Trophoblast cell (in vitro differentiated cells and primary cell): ENCODE measurements around the gene GLI1.

ENCODE experiments used
- DNase-seq, 2 donors: peaks; one replicate each; pipeline ENCODE4 v3.0.0-alpha.2; 2016
- H2AFZ ChIP-seq: 2 replicates; pipeline ENCODE4 v1.6.1; 2013; ENCODE audit warnings: low read length, moderate library complexity, mild to moderate bottlenecking; ENCODE audit not compliant: insufficient read depth, poor library complexity
- H2AK5ac ChIP-seq: 2 replicates; pipeline ENCODE4 v1.6.1; 2013; ENCODE audit warnings: mild to moderate bottlenecking, low read length
- H2BK120ac ChIP-seq: 2 replicates; pipeline ENCODE4 v1.6.1; 2013; ENCODE audit warnings: low read length, mild to moderate bottlenecking, moderate library complexity; ENCODE audit not compliant: insufficient read depth, poor library complexity
- H2BK12ac ChIP-seq: 2 replicates; pipeline ENCODE4 v1.6.1; 2013; ENCODE audit warnings: mild to moderate bottlenecking, low read length, moderate library complexity
- H2BK5ac ChIP-seq: 2 replicates; pipeline ENCODE4 v1.6.1; 2013; ENCODE audit warnings: low read length, low read depth, moderate library complexity, mild to moderate bottlenecking; ENCODE audit not compliant: poor library complexity
- H3K14ac ChIP-seq: 2 replicates; pipeline ENCODE4 v1.6.1; 2013; ENCODE audit warnings: mild to moderate bottlenecking, low read length
- H3K18ac ChIP-seq: 2 replicates; pipeline ENCODE4 v1.6.1; 2013; ENCODE audit warnings: mild to moderate bottlenecking, low read length
- H3K23ac ChIP-seq: 2 replicates; pipeline ENCODE4 v1.6.1; 2013; ENCODE audit warnings: low read length
- H3K27ac ChIP-seq: 2 replicates; pipeline ENCODE4 v1.5.1; 2013; ENCODE audit warnings: low read depth, mild to moderate bottlenecking, inconsistent platforms, low read length, moderate library complexity
- H3K27me3 ChIP-seq: 2 replicates; pipeline ENCODE4 v1.6.1; 2013; ENCODE audit warnings: inconsistent platforms, mild to moderate bottlenecking, low read length, moderate library complexity; ENCODE audit not compliant: insufficient read depth
- H3K36me3 ChIP-seq, 2 experiments: 1 replicate in 1 of 2; 2 replicates in 1 of 2; pipeline ENCODE4 v1.6.1; 2013; ENCODE audit warnings: low read length in 2 of 2, mild to moderate bottlenecking in 2 of 2, moderate library complexity in 1 of 2; ENCODE audit not compliant: insufficient read depth in 2 of 2, control insufficient read depth in 1 of 2
- H3K4ac ChIP-seq: 2 replicates; pipeline ENCODE4 v1.6.1; 2013; ENCODE audit warnings: low read depth, mild to moderate bottlenecking, low read length, moderate library complexity
- H3K4me1 ChIP-seq, 2 experiments: 1 replicate in 1 of 2; 2 replicates in 1 of 2; pipeline ENCODE4 v1.6.1; 2013; ENCODE audit warnings: low read length in 2 of 2, mild to moderate bottlenecking in 2 of 2, moderate library complexity in 1 of 2; ENCODE audit not compliant: insufficient read depth in 2 of 2, control insufficient read depth in 1 of 2
- H3K4me2 ChIP-seq: 2 replicates; pipeline ENCODE4 v1.6.1; 2013; ENCODE audit warnings: inconsistent platforms, mild to moderate bottlenecking, low read length, moderate library complexity
- H3K4me3 ChIP-seq: 2 replicates; pipeline ENCODE4 v1.5.1; 2013; ENCODE audit warnings: mild to moderate bottlenecking, low read depth, low read length, inconsistent platforms
- H3K79me1 ChIP-seq: one replicate; pipeline ENCODE4 v1.6.1; 2013; ENCODE audit warnings: low read length
- H3K79me2 ChIP-seq: 2 replicates; pipeline ENCODE4 v1.6.1; 2013; ENCODE audit warnings: low read length, mild to moderate bottlenecking; ENCODE audit not compliant: control insufficient read depth, insufficient read depth, poor library complexity
- H3K9ac ChIP-seq: 2 replicates; pipeline ENCODE4 v1.6.1; 2013; ENCODE audit warnings: mild to moderate bottlenecking, low read length
- H3K9me3 ChIP-seq: 2 replicates; pipeline ENCODE4 v1.6.1; 2013; ENCODE audit warnings: low read depth, mild to moderate bottlenecking, control low read depth, inconsistent platforms, low read length; ENCODE audit not compliant: insufficient read depth
- H4K12ac ChIP-seq: 2 replicates; pipeline ENCODE4 v1.6.1; 2013; ENCODE audit warnings: low read depth, mild to moderate bottlenecking, low read length, moderate library complexity
- H4K8ac ChIP-seq: 2 replicates; pipeline ENCODE4 v1.6.1; 2013; ENCODE audit warnings: low read depth, mild to moderate bottlenecking, low read length, moderate library complexity
- H4K91ac ChIP-seq: one replicate; pipeline ENCODE4 v1.6.1; 2013; ENCODE audit warnings: low read depth, mild to moderate bottlenecking, low read length, moderate library complexity
- WGBS: extraction: QIAGEN DNeasy Blood & Tissue Kit; methylation state at CpG from one replicate; pipeline ENCODE4 v1.1.7; 2013; ENCODE audit warnings: missing lambda C conversion rate; ENCODE audit not compliant: insufficient read length, insufficient coverage; ENCODE audit errors: extremely low coverage; 5-methylcytosine and 5-hydroxymethylcytosine counted together

Gene GLI1

DNA sequence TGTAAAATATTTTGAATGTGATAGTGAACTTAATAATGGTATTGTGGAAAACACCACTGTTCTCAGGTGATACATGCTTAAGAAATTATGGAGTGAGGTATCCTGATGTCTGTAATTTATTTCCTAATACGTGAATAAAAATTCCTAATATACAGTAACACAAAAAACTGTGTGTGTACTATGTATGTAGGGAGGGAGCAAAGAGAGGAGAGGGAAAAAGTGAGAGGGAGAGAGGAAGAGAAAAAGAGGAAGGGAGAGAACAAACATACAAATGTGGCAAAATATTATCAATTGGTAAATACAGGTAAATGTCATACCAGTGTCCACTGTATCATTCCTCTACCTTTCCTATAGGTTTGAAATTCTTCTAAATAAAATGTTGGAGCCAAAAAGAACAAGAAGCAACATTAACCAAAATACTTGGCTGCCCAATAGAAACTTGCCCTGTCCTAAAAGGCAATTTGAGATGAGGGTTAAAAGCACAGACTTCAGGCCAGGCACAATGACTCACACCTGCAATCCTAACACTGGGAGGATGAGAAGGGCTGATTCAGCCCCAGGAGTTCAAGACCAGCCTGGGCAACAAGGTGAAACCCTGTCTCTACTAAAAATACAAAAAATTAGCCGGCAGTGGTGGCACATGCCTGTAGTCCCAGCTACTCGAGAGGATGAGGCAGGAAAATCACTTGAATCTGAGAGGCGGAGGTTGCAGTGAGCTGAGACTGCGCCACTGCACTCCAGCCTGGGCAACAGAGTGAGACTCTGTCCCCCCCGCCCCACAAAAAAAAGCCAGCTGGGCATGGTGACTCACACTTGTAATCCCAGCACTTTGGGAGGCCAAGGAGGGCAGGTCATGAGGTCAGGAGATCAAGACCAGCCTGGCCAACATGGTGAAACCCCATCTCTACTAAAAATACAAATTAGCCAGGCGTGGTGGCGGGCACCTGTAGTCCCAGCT lies 43.3 kb upstream of the GLI1 start:
- Histone ChIP-seq H2AK5ac (no peak overlapping the region), H3K4me1 (no peaks in the 10 kb centered on the region), H3K4ac (no peak overlapping the region), H3K4me2 (no peak overlapping the region), H4K91ac (no peak overlapping the region), H3K9ac (no peak overlapping the region), H3K23ac (no peak overlapping the region), H3K4me3 (no peak overlapping the region), H4K12ac (no peak overlapping the region), H3K79me2 (no peaks in the 10 kb centered on the region), H4K8ac (no peak overlapping the region), H2BK5ac (no peak overlapping the region), H3K36me3 (no peaks in the 10 kb centered on the region), H3K9me3 (no peaks in the 10 kb centered on the region), H3K14ac (no peak overlapping the region), H3K27ac (no peak overlapping the region), H3K79me1 (no peaks in the 10 kb centered on the region), H2BK12ac (no peak overlapping the region), H3K27me3 (no peaks in the 10 kb centered on the region), H2BK120ac (no peak overlapping the region), H2AFZ (no peak overlapping the region), H3K18ac (no peak overlapping the region)
- DNase-seq: peak in 1 of 2 donors; percentile 13
- WGBS: no CpG with 5 or more reads among the region's 8 CpGs

- Histone ChIP-seq H3K36me3 (peaks cover 3 to 6% of the 10 kb centered on the region in 2 experiments), H2AFZ (no peak overlapping the region), H3K79me2 (no peaks in the 10 kb centered on the region), H3K4me3 (no peak overlapping the region), H3K18ac (no peak overlapping the region), H4K91ac (no peak overlapping the region), H4K8ac (no peak overlapping the region), H2BK5ac (no peak overlapping the region), H3K23ac (no peak overlapping the region), H3K79me1 (no peaks in the 10 kb centered on the region), H2BK120ac (no peak overlapping the region), H3K4me1 (no peaks in the 10 kb centered on the region), H2AK5ac (no peak overlapping the region), H2BK12ac (no peak overlapping the region), H3K9ac (no peak overlapping the region), H3K27ac (no peak overlapping the region), H4K12ac (no peak overlapping the region), H3K14ac (no peak overlapping the region), H3K4me2 (no peak overlapping the region), H3K4ac (no peak overlapping the region), H3K27me3 (no peaks in the 10 kb centered on the region), H3K9me3 (no peaks in the 10 kb centered on the region)
- no CpG with 5 or more reads among the region's 9 CpGs for WGBS
- no peak for DNase-seq
Observed at GRCh38 chr12:57418255-57418654, 41.3 kb upstream of the GLI1 start.

GRCh38 chr12:57419495-57419894 lies 40.1 kb upstream of the GLI1 start:
- H3K18ac ChIP-seq: no peak overlapping the region
- no peak overlapping the region for H2AFZ ChIP-seq
- no peak for DNase-seq
- no peaks in the 10 kb centered on the region for H3K9me3 ChIP-seq
- no peak overlapping the region for H2BK120ac ChIP-seq
- H3K27me3 ChIP-seq: no peaks in the 10 kb centered on the region
- H2BK5ac ChIP-seq: no peak overlapping the region
- H3K14ac ChIP-seq: no peak overlapping the region
- no peaks in the 10 kb centered on the region for H3K79me2 ChIP-seq
- no peak overlapping the region for H3K4me2 ChIP-seq
- no peak overlapping the region for H2AK5ac ChIP-seq
- H3K4me3 ChIP-seq: no peak overlapping the region
- no peak overlapping the region for H4K12ac ChIP-seq
- H3K9ac ChIP-seq: no peak overlapping the region
- H3K79me1 ChIP-seq: no peaks in the 10 kb centered on the region
- WGBS: no CpG with 5 or more reads among the region's 2 CpGs
- no peak overlapping the region for H4K91ac ChIP-seq
- no peak overlapping the region for H3K4ac ChIP-seq
- H4K8ac ChIP-seq: no peak overlapping the region
- H3K27ac ChIP-seq: no peak overlapping the region
- no peak overlapping the region for H3K23ac ChIP-seq
- H2BK12ac ChIP-seq: no peak overlapping the region
- H3K36me3 ChIP-seq: peaks cover 3 to 9% of the 10 kb centered on the region in 2 experiments
- H3K4me1 ChIP-seq: no peaks in the 10 kb centered on the region

GRCh38 chr12:57420482-57420881 lies 39.1 kb upstream of the GLI1 start:
- Histone ChIP-seq H2AFZ (no peak overlapping the region), H3K9me3 (no peaks in the 10 kb centered on the region), H3K4me2 (no peak overlapping the region), H3K14ac (no peak overlapping the region), H3K36me3 (peaks cover 3 to 11% of the 10 kb centered on the region in 2 experiments), H3K79me2 (no peaks in the 10 kb centered on the region), H3K4me3 (no peak overlapping the region), H3K79me1 (no peaks in the 10 kb centered on the region), H3K9ac (peak overlapping the region; percentile 19), H3K27ac (no peak overlapping the region), H2BK5ac (no peak overlapping the region), H3K4ac (peak overlapping the region; percentile 10), H4K12ac (no peak overlapping the region), H2BK120ac (no peak overlapping the region), H3K23ac (no peak overlapping the region), H3K27me3 (no peaks in the 10 kb centered on the region), H3K4me1 (no peaks in the 10 kb centered on the region), H4K8ac (no peak overlapping the region), H2BK12ac (no peak overlapping the region), H2AK5ac (no peak overlapping the region), H4K91ac (no peak overlapping the region), H3K18ac (no peak overlapping the region)
- DNase-seq: no peak
- 100% methylated on average over 1 of the region's 5 CpGs for WGBS
